Astrocyte of the spinal cord (primary cell): ENCODE data around the gene EIF3L.

Experiments used
- DNase-seq: peaks from one replicate; pipeline ENCODE4 v3.0.0; 2011; ENCODE audit warnings: low read depth, low spot score
- H3K4me3 ChIP-seq: 2 replicates; pipeline ENCODE4 v1.5.1; 2011; ENCODE audit warnings: low read depth, mild to moderate bottlenecking, low read length, moderate library complexity
- in situ Hi-C: cut with HindIII; loops from 2 replicates; pipeline ENCODE4 v1.10.0; 2017; ENCODE audit warnings: low sequenced_read_pairs
- TF ChIP-seq, protein P1 (sequence below): IDR thresholded peaks from 2 replicates; pipeline ENCODE4 v1.5.1; 2012; ENCODE audit warnings: low read depth, mild to moderate bottlenecking, low read length, inconsistent platforms

EIF3L gene

DNA sequence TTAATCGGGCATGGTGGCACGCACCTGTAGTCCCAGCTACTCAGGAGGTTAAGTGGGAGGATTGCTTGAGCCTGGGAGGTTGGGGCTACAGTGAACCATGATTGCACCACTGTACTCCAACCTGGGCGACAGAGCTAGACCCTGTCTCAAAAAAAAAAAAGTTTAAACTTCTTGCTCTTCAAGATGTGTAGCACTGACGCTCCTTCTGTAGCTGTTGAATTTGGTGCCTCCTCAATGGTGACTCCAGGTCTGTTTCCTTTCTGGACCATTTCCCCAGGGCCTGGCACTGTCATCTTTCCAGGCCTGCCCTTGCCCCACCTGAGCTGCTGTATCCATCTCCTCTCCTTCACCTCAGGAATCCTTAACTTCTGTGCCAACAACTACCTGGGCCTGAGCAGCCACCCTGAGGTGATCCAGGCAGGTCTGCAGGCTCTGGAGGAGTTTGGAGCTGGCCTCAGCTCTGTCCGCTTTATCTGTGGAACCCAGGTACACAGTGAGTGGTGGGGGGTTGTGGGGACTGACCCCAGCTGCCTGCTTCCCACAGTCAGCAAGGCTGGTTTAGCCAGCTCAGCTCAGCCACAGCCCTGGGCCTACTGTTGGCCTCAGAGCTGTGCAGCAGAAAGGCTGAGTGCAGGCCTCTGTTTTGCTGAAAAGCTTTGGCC is 39.4 kb upstream of the EIF3L start:
- H3K4me3 ChIP-seq = no peak overlapping the region
- no peak for DNase-seq
- in situ Hi-C loops = no loop called here
- TF ChIP-seq, protein P1, sequence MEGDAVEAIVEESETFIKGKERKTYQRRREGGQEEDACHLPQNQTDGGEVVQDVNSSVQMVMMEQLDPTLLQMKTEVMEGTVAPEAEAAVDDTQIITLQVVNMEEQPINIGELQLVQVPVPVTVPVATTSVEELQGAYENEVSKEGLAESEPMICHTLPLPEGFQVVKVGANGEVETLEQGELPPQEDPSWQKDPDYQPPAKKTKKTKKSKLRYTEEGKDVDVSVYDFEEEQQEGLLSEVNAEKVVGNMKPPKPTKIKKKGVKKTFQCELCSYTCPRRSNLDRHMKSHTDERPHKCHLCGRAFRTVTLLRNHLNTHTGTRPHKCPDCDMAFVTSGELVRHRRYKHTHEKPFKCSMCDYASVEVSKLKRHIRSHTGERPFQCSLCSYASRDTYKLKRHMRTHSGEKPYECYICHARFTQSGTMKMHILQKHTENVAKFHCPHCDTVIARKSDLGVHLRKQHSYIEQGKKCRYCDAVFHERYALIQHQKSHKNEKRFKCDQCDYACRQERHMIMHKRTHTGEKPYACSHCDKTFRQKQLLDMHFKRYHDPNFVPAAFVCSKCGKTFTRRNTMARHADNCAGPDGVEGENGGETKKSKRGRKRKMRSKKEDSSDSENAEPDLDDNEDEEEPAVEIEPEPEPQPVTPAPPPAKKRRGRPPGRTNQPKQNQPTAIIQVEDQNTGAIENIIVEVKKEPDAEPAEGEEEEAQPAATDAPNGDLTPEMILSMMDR = no peak

DNA sequence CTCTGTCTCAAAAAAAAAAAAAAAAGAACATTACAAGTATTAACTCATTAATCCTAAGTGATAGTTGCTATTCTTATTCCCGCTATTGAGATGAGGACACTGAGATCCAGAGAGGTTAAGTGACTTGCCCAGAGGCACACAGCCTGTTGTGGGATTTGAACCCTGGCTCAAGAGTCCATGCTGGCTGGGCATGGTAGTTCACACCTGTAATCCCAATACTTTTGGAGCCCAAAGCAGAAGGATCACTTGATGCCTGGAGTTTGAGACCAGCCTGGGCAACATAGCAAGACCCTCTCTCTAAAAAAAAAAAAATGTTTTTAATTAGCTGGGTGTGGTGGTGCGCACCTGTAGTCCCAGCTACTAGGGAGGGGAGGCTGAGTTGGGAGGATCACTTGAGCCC is 37.4 kb upstream of the EIF3L start:
- in situ Hi-C loops = no loop called here
- H3K4me3 ChIP-seq = no peak overlapping the region
- DNase-seq = no peak
- TF ChIP-seq, protein P1 = no peak

DNA sequence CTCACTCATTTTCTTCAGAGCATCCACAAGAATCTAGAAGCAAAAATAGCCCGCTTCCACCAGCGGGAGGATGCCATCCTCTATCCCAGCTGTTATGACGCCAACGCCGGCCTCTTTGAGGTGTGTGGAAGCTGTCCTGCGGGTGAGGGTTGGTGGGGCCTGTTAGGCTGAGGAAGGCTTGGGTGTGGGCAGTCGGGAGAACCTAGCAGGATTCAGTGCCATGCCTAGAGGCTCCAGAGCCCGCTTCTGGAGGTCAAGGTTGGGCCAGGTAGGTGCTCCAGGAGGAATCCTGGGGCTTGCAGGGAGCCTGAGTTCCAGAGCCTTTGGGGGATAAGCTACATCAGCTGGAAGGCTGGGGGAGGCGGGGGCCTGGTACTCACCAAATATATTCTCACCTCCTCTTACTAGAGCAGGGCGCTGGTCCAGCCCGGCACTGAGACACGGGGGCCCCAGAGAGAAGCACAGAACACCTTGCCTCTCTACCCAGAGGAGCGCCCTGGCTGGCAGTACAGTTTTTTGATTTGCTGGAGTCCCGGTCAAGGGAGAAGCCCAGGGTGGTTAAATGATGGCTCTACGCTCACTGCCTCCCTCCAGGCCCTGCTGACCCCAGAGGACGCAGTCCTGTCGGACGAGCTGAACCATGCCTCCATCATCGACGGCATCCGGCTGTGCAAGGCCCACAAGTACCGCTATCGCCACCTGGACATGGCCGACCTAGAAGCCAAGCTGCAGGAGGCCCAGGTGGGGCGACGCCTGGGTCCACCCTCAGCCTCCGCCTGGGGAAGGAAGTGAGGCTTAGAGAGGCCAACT is 36.1 kb upstream of the EIF3L start:
- TF ChIP-seq, protein P1 = no peak
- DNase-seq = no peak
- in situ Hi-C loops = no loop called here
- no peak overlapping the region for H3K4me3 ChIP-seq

DNA sequence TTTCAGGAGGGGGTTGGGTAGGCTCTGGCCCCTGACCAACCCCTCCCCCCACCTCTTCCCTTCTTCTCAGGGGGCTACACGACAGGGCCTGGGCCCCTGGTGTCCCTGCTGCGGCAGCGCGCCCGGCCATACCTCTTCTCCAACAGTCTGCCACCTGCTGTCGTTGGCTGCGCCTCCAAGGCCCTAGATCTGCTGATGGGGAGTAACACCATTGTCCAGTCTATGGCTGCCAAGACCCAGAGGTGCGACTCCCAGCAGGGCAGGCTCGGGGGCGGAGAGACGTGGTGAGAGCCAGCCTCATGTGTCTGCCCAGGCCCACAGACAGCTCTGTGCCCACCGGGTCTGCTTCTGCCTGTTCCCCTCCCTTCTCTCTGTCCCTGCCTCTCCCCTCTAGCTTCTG is 33.6 kb upstream of the EIF3L start:
- H3K4me3 ChIP-seq = no peak overlapping the region
- DNase-seq = no peak
- TF ChIP-seq, protein P1 = no peak
- in situ Hi-C loops = no loop called here

DNA sequence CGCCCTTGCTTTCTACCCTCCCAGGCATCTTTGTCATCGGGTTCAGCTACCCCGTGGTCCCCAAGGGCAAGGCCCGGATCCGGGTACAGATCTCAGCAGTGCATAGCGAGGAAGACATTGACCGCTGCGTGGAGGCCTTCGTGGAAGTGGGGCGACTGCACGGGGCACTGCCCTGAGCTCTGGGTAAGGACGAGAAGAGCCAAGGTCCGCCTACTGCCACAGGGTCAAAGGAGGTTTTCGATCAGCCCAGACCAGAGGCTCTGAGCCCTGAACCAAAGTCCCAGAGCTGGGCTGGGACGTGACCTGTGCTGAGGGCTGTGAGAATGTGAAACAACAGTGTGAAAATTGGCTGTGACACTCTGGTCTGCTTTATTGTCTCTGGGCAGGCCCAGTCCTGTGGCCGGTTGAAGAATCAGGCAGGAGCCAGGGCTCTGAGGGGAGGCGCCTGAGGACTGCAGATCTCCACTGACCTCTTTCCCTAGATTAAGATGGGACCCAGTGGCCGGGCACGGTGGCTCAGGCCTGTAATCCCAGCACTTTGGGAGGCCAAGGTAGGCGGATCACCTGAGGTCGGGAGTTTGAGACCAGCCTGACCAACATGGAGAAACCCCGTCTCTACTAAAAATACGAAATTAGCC is 32.6 kb upstream of the EIF3L start:
- no peak overlapping the region for H3K4me3 ChIP-seq
- in situ Hi-C loops = no loop called here
- TF ChIP-seq, protein P1 = no peak
- no peak for DNase-seq

DNA sequence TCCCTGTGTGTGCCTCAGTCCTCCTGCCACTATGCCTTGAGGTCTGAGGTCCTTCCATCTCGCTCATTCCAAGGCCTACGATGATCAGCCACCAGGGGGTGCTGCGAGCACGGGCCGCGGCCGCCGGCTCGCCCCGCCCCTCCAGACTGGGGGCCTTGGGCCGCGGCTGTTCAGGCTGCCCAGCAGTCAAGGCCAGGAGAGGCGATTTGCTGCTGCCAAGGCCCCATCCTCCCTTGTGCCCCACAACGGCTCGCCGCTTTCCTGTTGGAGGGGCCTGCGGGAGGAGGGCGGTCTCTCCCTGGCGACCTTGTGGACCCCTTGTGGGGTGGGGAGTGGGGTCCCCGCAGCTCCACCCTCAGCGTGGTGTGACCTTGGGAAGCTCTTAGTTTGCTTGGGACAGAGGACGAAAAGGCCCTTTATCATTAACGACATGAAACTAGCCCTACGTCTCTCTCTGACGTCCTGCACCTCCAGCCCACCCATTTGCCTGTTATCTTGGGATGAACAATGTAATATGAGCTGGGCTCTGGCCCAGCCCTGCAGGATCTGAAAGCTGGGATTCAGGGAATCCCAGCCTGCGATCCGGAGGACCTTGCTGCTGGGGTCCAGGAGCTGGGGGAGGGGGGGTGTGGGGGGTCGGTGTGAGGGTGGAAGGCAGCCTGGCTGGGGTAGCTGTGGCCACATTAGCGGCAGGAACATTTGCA is 31.4 kb upstream of the EIF3L start:
- in situ Hi-C loops = no loop called here
- H3K4me3 ChIP-seq = no peak overlapping the region
- TF ChIP-seq, protein P1 = peak; percentile 77
- DNase-seq = peak; percentile 81
